Neural cell (in vitro differentiated cells): ENCODE measurements around the gene APOOL.

ENCODE experiments used
- CTCF ChIP-seq: fragments of 450-650 bp; IDR thresholded peaks from 2 replicates; pipeline ENCODE4 v1.5.1; 2014; ENCODE audit warnings: antibody characterized with exemption, mild to moderate bottlenecking, moderate library complexity; ENCODE audit not compliant: poor library complexity, severe bottlenecking
- EP300 ChIP-seq: fragments of 450-650 bp; conservative IDR thresholded peaks from 2 replicates; pipeline ENCODE4 v1.6.1; 2014; ENCODE audit warnings: antibody characterized with exemption, mild to moderate bottlenecking, moderate library complexity; ENCODE audit not compliant: poor library complexity, severe bottlenecking
- EZH2 ChIP-seq: fragments of 200-600, 300-800 bp; shearing (Covaris generic), sonication (generic); IDR thresholded peaks from 2 replicates; pipeline ENCODE4 v1.6.1; 2014; ENCODE audit warnings: antibody characterized with exemption, low read length, borderline replicate concordance, mild to moderate bottlenecking; ENCODE audit not compliant: insufficient read depth, poor library complexity, severe bottlenecking
- POLR2AphosphoS5 ChIP-seq: IDR thresholded peaks from 2 replicates; pipeline ENCODE4 v1.6.1; 2012
- RAD21 ChIP-seq: fragments of 450-650 bp; conservative IDR thresholded peaks from 2 replicates; pipeline ENCODE4 v1.6.1; 2014; ENCODE audit warnings: antibody characterized with exemption, mild to moderate bottlenecking, moderate library complexity
- TF ChIP-seq, protein P1 (sequence below): IDR thresholded peaks from 2 replicates; pipeline ENCODE4 v1.6.1; 2012; ENCODE audit warnings: borderline replicate concordance

GRCh38 chrX:85089321-85089840, 85.7 kb downstream of the APOOL start:
- TF ChIP-seq CTCF (no peak), EZH2 (no peak), POLR2AphosphoS5 (no peak), EP300 (no peak), RAD21 (no peak)
- TF ChIP-seq, protein P1, sequence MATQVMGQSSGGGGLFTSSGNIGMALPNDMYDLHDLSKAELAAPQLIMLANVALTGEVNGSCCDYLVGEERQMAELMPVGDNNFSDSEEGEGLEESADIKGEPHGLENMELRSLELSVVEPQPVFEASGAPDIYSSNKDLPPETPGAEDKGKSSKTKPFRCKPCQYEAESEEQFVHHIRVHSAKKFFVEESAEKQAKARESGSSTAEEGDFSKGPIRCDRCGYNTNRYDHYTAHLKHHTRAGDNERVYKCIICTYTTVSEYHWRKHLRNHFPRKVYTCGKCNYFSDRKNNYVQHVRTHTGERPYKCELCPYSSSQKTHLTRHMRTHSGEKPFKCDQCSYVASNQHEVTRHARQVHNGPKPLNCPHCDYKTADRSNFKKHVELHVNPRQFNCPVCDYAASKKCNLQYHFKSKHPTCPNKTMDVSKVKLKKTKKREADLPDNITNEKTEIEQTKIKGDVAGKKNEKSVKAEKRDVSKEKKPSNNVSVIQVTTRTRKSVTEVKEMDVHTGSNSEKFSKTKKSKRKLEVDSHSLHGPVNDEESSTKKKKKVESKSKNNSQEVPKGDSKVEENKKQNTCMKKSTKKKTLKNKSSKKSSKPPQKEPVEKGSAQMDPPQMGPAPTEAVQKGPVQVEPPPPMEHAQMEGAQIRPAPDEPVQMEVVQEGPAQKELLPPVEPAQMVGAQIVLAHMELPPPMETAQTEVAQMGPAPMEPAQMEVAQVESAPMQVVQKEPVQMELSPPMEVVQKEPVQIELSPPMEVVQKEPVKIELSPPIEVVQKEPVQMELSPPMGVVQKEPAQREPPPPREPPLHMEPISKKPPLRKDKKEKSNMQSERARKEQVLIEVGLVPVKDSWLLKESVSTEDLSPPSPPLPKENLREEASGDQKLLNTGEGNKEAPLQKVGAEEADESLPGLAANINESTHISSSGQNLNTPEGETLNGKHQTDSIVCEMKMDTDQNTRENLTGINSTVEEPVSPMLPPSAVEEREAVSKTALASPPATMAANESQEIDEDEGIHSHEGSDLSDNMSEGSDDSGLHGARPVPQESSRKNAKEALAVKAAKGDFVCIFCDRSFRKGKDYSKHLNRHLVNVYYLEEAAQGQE: no peak
